Activated T-cell treated with anti-CD3 and anti-CD28 coated beads for 1 hour (primary cell): Measurements from ENCODE around the gene ELAVL1.
"Not testable (repeated sequence)": the region's sequence is repeated elsewhere in the genome, so short reads cannot be mapped to it uniquely, and the experiment has no call there.

Experiments
- DNase-seq: peaks from one replicate; pipeline ENCODE4 v3.0.0-alpha.2; 2020; ENCODE audit warnings: low read depth

ELAVL1 gene

DNA sequence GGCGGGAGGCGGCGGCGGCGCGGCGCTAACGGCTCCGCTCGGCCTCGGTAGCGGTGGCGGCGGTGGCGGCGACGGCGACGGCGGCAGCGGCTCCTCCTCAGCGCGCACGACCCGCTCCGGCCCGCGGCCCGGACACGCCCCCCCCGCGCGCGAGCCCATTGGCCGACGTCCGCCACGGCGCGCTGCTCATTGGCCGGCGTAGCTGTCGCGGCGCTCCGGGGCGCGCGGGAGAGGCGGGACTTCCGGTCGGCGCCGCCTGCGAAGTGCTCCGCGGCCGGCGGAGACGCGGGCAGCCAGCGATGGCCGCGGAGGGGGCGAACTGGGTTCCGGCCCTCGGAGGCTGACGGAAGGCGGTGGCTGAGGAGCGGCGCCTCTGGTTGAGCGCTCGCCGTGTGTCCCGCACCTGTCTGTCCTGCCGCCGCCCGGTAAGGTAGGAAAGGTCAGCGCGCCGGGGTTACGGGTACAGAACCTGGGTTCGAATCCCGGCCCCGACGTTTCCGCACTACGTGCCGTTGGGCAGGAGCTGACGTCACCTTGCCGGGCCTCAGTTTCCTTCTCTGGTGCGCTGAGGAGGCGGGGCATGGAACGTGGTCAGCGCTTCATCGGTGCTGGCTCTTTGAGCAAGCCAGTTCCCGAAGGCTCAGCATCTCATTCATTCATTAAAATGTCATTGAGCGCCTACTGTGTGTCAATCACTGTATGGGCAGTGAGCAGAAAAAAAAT, at the start of gene ELAVL1:
ELAVL1 (minus strand) TSS at position 108 of the 723 bp plus-strand sequence. CDS start 13,826 bp downstream, outside the sequence.
- DNase-seq, result peak; percentile 84

DNA sequence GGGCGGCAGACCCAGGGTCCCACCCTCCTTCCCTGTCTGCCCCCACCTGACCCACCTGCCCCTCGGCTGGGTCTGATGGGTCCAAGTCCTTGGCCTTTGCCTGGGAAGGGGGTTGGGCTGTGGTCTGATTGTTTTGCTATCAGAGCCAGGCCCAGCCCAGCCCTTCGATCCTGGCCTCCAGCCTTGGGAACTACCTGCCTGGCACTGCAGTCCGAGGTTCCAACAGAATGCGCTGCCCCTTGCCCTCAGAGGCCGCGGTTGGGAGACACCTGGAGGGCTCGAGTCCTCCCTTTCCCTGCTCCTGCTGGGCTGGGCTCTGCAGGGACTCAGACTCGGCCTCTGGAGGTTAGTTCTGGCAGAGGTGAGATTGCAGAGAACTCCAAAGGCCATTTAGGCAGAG, 48.7 kb upstream of the ELAVL1 start:
- DNase-seq, result no peak

DNA sequence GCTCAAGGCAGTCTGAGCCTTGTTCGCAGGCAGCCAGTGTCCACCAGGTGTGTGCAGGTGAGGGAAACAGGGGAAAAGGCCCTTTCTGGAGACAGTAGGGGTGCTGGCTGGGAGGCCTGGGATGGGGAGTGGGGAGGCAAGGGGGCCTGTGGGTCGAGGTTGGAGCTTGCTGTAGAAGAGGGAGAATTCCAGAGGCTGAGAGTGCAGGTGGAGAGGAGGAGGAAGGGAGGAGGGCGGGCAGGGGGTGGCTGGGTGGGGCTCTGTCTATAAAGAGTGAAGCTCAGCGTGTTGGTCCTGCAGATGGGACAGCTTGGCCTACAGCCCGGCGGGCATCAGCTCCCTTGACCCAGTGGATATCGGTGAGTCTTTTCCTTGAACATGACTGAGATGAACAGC, 47.0 kb upstream of the ELAVL1 start, which contains the start of gene CCL25:
CCL25 (plus strand) TSS at position 297 of the 396 bp plus-strand sequence. CDS start 290 bp downstream, outside the sequence.
- DNase-seq, result no peak

DNA sequence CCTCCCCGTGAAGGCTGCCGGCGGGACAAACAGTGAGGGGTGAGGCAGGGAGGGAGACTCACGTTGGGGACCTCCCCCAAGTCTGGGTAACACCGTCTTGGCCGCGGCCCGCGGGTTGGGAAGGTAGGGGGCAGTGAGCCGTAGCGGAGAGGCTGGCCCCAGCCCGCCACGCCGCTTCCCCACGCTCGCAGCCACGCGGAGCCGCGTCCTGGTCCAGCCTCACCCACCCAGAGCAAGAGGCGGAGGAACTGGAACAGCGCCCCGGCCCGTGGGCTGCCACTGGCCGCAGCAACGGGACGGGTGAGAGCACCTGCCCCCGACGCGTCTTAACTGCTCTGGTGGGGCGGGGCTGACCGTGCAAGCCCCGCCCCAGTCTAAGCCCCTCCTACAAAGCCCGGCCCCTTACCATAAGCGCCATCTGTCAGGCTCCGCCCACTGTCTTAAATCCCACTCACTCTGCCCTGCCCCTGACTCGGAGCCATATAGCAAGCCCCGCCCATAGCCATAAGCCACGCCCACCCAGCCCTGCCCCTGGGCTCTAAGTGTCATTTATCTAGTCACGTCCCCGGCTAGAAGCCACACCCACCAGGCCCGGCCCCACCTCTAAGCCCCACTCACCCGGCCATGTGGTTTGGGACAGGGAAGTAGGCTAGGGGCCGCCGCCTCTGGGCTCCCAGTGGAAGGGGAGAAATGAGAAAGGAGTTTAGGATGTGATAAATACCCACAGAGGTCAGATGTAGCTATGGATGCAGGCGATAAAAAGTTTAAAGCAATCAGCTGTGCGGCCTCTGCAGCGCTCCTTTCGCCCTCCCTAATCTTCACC, 45.0 kb upstream of the ELAVL1 start:
- DNase-seq, result peak; percentile 64

DNA sequence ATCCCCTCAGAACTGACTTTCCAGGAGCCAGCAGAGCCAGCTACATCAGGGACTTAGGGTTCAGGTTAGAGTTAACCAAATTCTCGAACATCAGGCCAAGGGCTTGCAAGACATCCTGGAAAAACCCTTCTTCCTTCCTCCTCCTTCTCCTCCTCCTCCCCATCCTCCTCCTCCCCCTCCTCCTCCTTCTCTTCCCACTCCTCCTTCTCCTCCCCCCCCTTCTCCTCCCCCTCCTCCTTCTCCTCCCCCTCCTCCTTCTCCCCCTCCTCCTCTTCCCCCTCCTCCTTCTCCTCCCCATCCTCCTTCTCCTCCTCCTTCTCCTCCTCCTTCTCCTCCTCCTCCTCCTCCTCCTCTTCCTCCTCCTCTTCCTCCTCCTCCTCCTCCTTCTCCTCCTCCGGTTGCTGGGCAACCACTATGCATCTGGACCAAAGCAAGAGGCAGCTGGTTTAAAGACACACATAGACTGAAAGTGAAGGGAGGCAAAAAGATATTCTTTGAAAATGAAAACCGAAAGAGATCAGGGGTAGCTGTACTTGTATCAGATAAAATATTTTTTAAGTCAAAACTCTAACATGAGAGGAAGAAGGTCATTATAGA, 41.2 kb upstream of the ELAVL1 start:
- no peak for DNase-seq

DNA sequence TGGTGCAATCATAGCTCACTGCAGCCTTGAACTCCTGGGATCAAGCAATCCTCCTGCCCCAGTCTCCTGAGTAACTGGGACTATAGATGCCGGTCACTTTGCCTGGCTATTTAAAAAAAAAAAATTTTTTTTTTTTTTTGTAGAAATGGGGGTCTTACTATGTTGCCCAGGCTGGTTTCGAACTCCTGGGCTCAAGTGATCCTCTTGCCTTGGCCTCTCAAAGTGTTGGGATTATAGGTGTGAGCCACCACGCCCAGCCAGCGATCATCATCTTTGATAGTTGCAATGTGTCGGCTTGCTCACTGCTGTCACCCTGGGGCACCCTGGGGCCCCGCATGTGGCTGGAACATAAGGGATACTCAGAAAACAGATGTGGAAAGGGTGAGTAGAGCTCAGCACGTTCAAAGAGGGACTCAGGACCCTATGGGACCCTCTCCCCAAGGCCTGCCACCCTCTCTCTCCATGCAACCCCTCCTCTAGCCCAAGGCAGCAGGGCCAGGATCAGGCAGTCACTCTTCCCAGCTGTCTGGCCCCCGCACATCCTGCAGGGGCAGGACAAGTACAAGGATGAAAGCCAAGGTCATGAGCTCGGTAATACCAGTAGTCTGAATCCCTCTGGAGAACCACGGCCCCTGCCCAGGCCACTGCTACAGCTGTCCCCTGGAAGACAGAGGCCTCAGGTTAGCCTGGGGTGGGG, 40.6 kb upstream of the ELAVL1 start:
- no peak for DNase-seq

DNA sequence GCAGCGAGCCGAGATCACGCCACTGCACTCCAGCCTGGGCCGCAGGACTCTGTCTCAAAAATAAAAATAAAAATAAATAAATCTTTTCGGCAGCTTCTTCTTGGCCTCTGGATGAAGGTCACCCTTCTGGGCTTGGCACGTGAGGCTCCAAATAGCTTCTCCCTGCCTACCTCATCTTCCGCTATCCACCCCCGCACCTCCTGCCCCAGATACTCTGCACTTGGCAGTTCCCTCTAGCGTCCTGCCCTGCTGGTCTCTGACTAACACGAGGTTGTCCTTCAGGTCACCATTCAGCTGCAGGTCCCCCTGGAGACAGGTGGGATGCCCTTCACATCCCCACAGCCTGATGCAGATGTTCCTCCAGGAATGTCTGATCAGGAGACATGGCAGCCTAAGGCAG, 38.6 kb upstream of the ELAVL1 start:
- no peak for DNase-seq

DNA sequence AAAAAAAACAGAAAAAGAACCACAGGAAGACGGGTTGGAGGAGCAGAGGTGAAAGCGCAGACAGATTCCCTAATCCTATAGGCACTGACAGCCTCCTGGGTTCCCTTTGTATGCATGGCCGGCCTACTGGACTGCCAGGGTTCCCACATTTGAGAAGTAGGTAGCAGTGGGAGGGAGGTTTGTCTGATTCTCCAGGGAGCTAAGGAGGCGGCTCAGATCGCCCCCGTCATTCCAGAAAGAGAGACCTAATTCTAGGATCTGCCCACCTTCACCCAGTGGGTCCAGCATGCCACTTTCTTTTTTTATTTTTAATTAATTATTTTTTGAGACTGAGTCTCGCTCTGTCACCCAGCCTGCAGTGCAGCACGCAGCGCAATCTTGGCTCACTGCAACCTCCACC, 37.5 kb upstream of the ELAVL1 start:
- no peak for DNase-seq

DNA sequence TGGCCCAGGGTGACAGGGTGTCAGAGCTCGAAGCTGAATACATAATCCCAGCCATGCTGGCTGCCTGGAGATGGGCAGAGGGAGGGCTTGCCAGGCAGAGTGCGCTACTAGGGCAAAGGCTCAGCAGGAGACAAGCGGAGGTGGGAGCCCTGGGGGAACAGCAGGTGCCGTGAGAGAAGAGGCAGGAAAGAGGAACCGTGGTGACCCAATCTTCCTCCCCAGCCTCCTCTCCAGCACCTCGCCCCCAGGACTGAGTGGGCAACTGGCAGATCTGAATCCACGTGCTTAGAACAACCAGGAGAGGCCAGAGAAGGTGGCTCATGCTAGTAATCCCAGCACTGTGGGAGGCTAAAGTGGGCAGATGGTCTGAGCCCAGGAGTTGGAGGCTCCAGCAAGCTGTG, 36.1 kb upstream of the ELAVL1 start:
- no peak for DNase-seq

DNA sequence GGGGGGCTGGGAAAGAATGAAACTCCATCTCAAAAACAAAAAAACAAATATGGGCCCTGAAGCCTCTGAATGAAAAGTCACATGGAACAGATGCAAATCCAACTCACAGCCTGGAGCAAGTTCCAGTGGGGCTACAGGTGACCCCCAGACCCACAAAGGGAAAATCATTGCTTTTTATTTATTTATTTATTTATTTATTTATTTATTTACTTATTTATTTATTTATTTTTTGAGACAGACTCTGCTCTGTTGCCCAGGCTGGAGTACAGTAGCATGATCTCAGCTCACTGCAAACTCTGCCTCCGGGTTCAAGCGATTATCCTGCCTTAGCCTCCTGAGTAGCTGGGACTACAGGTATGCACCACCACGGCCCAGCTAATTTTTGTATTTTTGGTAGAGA, 33.8 kb upstream of the ELAVL1 start:
- no peak for DNase-seq

DNA sequence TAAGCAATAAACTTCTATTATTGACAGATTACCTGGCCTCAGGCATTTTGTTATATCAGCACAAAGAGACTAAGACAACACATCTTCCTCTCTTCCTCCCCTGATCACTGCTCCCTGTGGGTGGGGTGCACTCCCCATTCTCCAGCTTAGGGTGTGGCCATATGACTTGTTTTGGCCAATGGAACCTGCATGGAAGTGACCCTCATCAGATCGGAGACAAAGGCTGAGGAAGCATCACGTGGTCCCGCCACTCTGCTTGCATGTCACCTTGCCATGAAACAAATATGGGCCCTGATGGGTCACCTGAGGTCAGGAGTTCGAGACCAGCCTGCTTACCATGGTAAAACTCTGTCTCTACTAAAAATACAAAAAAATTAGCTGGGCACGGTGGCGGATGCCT, 33.4 kb upstream of the ELAVL1 start:
- no peak for DNase-seq

DNA sequence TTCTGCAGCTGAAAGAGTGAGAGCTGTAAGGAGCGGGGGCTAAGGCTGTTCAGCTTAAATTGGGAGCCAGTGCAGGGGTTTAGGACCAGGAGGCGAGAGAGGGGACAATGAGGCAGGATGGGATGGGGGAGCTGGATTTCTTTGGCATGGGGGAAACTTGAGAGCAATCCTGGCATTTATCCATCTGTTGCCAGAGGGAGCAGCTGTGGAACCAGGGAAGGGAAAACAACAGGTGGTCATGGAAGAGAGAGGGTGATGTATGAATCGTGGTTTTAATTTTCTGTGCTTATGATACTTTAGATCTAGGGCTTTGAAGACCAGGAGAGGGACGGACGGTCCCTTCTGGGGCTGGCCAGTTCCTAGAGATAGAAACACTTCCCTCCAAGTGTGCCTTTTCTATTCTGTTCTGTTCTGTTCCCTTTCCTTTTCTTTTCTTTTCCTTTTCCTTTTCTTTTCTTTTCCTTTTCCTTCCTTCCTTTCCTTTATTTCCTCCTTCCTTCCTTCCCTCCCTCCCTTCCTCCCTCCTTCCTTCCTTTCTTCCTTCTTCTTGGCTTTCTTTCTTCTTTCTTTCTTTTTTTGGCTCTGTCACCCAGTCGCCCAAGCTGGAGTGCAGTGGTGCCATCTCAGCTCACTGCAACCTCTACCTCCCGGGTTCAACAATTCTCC, 31.1 kb upstream of the ELAVL1 start:
- DNase-seq, result no peak

DNA sequence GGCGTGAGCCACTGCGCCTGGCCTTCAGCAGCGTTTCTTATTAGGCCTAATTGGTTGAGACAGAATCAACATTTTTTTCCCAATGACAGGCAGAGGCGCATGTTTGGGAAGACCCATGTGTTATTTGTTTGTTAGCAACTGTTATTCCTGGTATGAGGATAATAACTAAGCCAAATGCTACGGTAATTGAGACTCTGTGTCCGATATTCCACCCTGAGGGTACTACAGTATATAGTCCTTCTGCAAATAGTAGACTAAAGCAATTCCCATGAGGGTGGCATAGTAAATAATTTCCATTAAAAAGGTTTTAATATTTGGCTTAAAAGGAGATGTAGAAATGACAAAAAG, 28.7 kb upstream of the ELAVL1 start:
- no peak for DNase-seq

DNA sequence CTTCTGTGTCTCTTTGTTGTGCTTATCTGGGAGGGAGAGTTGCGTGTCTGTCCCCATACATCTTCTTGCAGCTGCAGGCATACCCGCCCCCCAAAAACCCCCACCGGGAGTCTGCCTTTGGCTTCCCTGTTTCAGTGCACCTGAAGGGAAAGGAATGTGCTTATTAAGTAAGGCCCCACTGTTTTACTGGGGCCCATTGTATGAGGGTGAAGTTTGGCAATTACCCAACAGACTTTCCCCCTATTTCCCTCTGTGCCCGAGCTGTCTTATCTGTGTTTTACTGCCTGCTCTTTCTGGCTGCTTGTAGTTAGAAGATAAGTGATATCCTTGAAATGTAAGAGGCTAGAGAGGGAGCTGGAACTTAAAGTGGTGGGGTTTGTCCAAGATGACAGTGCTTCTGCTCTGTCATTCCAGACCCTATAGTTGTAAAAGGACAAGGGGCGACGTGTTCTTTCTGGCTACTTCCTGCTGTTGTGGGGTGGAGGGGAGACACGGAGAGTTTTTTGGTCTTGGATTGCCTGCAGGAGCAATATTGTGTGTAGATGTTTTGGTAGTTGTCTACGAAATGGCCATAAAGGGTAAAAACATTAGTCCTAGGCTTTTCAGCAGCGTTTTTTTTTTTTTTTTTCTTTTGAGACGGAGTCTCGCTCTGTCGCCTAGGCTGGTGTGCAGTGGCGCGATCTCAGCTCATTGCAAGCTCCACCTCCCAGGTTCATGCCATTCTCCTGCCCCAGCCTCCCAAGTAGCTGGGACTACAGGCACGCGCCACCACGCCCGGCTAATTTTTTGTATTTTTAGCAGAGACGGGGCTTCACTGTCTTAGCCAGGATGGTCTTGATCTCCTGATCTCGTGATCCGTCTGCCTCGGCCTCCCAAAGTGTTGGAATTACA, 28.1 kb upstream of the ELAVL1 start:
- not testable (repeated sequence) for DNase-seq

DNA sequence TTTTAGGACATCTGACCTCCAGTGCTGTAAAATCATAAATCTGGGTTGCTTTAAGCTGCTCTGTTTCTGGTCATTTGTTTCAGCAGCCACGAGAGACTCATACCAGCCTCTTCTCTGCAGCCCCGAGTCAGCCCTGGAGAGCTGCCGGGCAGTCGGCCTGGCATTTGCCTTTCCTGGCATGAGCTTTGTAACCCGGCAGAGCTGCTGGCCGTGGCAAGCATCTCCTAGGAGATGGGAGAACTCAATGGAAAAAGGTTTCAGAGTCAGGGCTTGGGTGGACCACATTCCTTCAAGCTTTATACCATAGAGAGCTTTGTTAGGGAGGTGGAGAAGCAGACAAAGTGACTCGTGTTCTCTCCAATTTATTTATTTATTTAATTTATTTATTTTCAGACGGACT, 25.5 kb upstream of the ELAVL1 start:
- DNase-seq, result no peak

DNA sequence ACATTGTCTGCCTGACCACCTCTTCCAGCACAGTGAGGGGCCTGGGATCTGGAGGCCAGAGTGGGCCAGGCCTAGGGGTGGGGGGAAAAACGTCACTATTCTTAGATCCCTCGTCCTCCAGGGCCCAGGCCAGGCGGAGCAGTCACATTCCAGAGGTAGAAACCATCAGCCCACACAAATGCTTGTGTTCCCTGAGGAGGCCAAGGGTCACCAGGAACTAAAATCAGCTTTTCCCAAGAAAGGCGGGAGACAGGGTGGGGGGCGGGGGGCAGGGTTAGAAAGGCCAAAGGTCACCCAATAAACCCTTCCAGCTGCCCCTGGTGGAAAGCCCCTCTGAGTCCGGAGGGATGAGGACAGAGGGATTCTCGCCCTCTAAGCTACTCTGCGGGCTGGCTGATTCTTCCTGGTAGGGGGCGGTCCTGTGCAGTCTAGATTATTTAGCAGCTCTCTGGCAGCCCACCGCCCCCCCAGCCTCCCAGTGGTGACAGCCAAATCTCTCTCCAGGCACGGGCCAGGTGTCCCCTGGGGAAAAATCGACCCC, 23.6 kb upstream of the ELAVL1 start:
- DNase-seq, result no peak

DNA sequence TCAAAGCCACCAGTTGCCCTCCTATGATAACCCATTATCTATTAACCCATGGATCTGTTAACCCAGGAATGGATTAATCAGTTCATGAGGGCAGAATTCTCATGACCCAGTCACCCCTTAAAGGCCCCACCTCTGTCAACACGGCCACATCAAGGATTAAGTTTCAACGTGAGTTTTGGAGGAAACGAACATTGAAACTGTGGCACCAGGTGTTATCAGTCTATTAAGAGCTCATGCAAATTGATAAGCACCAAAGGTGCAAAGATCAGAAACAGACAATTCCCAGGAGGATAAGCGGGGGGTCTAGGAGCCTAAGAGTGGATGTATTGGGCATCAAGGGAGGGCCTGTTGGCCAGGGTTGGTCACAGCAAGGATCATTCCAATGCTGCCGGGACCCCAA, 19.9 kb upstream of the ELAVL1 start:
- DNase-seq, result no peak

DNA sequence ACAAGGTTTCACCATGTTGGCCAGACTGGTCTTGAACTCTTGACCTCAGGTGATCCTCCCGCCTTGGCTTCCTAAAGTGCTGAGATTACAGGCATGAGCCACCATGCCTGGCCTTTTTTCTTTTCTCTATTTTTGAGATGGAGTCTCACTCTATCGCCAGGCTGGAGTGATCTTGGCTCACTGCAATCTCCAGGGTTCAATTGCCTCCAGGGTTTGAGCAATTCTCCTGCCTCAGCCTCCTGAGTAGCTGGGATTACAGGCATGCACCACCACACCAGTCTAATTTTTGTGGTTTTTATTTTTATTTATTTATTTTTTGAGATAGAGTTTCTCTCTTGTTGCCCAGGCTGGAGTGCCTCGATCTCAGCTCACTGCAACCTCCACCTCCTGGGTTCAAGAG, 18.8 kb upstream of the ELAVL1 start:
- DNase-seq, result not testable (repeated sequence)

DNA sequence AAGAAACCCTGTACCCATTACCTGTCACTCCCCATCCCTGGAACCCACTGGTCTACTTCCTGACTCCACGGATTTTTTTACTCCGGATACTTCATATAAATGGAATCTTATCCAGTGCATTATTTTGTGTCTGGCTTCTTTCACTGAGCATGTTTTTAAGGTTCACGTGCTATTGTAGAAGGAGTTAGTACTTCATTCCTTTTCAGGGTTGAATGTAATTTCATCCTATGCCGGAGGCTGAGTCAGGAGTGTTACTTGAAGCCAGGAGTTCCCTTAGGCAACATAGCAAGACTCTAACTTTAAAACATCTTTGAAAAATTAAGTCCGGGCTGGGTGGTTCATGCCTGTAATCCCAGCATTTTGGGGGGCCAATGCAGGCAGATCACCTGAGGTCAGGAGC, 17.9 kb upstream of the ELAVL1 start:
- DNase-seq, result no peak

DNA sequence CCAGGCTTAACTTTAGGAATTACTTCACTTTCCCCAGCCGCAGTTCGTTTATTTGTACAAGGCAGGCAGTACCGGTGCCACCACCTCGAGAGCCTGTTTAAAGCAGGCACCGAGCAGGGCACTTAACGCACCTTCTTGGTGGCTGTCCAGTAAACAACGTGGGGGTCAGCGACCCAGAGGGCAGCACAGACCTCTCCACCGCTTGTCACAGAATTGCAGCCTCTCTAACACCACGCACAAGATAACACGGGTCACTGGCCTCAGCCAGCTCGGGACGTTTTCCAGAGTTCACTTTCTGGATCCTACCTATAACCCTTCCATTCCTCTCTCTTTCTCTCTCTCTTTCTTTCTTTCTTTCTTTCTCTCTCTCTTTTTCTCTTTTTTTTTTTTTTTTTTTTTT, 16.8 kb upstream of the ELAVL1 start:
- DNase-seq, result no peak

DNA sequence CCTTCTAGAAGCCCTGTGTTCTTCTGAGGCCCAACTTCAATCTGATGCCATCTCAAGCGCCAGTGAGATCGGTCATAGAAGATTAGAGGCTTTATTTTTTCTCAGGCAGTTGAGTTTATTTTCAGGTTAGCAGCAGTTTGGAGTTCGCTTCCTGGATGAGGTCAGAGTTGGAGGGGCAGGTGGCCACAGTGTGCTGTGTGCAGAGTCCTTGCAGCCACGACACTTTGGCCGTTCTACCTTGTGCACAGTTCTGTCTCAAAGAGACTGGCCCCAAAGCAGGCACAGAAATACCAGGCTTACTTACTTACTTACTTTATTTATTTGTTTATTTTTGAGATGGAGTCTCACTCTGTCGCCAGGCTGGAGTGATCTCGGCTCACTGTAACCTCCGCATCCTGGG, 15.9 kb upstream of the ELAVL1 start:
- no peak for DNase-seq
